GM19324 (cell line): ENCODE measurements around the gene ODC1.
A peak's percentile ranks its signal among the peaks of the same experiment; 100 is the strongest.
"Not testable (repeated sequence)": the region's sequence is repeated elsewhere in the genome, so short reads cannot be mapped to it uniquely, and the experiment has no call there.

Experiments
- ATAC-seq: cut with Tn5 transposase; IDR thresholded peaks from one replicate; pipeline ENCODE4 v1.9.1; 2021; ENCODE audit warnings: mild to moderate bottlenecking, moderate library complexity; ENCODE audit not compliant: unreplicated experiment, low FRiP score

The ODC1 gene

DNA sequence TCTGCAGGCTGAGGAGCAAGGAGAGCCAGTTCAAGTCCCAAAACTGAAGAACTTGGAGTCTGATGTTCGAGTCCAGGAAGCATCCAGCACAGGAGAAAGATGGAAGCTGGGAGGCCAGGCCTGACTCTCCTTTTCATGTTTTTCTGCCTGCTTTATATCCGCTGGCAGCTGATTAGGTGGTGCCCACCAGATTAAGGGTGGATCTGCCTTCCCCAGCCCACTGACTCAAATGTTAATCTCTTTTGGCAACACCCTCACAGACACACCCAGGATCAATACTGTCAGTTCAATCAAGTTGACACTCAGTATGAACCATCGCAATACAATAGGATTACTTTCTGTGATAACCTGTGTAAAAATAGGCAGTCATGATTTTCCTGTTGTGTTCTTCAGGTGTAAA is 9.1 kb upstream of the ODC1 start:
- ATAC-seq: not testable (repeated sequence)

DNA sequence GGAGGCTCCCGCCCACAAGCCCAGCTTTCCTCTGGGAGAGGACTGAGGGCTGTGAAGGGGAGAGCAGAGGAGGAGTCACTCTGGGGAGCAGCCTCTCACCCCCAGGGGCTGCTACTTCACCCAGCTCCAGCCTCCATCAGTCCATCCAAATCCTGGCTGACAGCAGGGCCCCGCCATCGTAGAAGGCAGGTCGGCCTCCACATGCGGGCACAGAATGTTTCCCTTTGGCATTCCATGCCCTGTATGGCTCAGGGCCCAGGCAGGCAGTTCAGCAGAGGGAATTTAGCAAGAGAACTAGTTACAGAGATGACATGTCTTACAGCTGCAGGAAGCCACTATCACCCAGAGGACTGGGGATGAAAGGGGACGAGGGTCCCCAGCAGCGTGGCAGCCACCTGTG is 6.4 kb upstream of the ODC1 start:
- ATAC-seq: no peak

DNA sequence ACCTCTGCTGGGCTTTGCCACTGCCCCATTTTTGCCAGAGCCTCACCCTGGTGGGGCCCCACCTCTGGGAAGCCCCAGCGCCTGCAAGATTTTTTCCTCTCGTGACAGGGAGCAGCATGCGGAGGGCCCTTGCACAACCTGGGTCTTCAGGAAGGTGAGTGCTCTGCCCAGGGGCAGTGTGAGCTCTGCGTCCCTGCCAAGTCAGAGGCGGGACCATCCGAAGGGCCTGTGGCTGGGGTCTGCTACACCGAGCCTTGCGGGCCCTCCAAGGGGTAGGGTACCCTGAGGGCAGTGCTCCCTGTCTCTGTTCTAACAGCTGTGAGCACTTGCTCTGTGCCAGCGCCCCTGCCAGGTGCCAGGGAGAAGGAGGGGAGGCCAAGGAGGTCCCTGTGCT is 5.8 kb upstream of the ODC1 start:
- ATAC-seq: no peak

DNA sequence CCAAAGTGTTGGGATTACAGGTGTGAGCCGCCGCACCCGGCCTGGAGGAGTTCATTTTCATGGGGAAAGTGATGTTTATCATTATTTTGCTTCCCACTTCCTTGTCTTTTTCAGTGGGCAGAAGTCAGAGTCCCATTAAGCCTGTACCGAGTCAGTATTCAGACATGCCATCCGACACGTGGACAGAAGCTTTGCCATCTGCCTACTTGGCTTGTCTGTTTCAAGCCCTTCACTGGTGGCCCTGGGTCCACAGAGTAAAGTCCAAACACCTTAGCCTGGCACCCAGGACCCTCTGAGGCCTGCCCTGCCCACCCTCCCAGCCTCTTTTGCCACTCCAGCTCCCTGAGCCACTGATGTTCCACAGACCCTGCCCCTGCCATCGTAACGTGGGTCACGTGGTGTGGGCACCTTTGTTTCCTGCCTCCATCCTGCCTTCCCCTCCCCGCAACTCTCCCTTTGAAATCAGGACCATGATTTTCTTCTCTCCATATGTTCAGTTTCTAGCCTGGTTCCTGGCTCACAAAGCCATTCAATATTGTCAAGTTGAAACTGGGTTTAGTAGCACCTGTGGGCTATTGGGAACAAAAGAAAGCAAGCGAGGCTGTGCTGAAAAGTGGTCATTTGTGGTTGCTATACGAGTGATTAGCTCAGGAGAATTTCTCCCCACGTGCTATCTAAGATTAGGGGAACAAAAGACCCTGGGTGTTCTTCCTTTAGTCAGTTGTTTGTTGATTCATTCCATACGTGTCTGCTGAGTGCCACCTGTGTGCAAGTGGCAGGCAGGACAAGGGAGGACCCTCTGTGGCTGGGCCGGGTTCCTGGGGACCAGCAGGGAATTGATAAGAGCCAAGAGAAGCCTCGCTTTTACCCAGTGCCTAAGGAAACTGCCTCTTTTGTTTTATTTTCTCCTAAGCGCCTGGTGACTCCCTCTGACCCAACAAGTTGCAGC is 5.1 kb upstream of the ODC1 start:
- no peak for ATAC-seq

DNA sequence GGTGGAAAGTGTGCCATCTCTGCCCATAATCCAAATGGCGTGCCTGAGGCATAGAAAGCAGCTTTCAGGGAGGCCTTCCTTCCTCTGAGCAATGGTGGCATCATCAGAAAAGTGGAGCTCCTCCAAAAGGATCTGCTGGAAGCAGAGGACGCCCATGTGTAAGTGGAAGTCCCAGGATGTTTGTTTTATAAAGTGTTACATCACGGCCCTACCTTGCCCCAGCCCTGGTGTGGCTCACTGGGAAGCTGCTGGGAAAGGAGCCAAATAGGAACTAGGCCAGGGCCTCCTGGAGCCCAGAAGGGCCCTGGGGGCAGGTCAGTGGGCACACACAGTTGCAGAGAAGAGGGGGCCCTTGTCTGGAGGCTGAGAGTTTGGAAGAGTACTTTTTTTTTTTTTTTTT is 4.2 kb upstream of the ODC1 start:
- no peak for ATAC-seq

DNA sequence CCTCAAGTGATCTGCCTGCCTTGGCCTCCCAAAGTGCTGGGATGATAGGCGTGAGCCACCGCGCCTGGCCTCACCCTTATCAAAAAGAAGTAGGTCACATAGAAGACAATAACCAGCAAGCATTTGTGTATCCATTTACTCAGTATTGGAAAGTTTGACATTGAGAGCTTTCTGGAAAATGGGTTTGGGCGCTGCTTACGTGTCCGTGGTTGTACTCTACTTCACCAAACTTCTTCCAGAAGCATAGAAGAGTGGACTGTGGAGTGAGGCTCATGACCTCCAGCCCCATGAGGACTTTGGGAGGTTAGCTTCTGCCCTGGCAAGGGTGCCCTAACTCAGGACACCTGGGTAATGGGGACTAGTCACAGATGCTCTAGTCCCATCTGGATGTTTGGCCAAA is 3.7 kb upstream of the ODC1 start:
- no peak for ATAC-seq

DNA sequence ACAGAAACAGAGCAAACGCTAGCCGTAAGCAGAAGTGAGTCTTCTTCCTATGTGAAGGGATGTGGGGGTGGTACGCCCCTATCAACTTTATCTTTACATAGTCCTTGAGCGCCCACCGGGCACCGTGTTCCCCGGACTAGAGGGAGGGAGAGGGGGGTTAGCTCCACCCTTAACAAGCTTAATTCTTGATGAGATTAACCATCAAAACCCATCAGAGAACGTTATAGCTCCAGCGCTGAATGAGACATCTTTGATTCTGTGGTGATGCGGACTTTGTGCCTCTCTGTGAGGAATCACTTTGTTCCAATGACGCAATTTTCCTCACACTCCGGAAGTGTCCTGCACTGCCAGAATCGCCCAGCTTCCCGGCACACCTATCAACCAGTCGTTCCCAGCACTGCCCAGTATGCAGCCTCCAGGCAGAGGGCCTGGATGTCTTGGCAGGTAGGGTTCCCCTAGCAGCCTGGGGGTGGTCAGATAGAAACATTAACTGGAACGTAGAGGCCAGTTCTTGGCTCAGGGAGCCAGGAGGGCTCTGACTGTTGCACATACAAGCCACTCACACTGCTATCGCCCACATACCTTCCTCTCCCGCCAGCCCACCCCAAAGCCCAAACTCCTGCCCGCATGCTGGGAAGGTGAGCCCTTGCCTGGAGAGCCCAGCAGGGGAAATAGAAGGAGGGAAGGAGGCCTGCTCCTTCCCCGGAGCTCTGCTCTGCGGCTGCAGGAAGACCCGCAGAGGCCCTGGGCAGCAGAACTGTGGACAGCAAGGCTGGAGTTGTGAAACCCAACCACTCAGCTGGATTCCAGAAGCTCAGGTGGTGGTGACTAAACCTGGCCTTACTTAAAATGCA is 1.9 kb upstream of the ODC1 start:
- no peak for ATAC-seq

DNA sequence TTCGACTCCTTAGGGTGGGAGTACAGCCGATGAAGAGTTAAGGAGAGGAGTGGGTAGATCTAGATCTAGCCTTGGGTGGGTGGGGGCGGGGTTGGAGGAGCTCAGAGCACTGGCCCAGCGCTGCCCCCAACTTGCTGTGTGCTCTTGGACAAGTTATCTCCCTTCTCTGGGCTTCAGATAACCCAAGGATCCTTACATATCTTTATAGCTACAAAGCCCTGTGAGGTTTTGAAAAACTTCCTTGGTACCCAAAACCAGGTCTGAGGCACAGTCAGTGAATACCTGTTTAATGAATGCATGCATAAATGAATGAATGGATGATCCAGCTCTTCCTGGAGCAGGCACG is 1.3 kb upstream of the ODC1 start:
- ATAC-seq: no peak

DNA sequence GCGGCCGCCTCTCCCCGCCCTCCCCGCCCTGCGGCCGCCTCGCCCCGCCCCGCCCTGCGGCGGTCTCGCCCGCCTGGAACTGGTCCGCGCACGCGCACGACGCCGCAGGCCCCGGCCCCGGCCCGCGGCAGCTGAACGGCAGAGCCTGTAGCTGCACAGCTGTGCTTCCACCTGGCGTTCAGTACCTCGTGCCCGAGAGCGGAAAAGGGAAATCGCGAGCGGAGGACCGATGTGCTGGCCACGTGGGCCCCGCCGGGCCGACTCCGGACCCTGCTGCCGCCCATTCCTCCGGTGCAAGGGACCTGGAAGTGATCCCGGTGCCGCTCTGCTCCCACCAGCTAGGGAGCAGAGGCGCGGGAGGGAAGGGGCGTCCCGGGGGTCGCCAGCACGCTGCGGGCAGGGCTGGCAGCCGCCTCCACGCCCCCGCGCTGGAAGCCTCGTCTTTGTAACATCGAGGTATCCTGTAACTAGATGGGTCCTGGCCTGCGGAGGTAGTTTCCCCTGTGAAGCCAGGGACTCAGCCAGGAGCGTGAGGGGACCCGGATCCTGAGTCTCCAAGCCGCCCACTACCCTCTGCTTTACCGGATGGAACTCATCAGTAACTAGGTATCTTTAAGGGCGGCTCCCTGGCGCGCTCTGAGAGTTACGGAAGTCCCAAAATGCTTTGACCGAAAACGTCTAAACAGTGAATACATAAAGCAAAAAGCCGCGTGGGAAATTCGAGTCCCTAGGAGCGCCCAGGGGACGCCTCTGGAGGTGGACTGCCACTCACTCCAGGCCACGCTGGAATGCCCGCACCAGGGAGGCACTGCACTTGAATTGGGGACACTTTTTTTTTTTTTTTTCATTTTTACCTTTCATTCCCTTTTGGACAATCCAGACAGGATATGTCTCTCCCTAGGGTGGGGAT is 704 bp upstream of the ODC1 start:
- peak; percentile 71 for ATAC-seq

DNA sequence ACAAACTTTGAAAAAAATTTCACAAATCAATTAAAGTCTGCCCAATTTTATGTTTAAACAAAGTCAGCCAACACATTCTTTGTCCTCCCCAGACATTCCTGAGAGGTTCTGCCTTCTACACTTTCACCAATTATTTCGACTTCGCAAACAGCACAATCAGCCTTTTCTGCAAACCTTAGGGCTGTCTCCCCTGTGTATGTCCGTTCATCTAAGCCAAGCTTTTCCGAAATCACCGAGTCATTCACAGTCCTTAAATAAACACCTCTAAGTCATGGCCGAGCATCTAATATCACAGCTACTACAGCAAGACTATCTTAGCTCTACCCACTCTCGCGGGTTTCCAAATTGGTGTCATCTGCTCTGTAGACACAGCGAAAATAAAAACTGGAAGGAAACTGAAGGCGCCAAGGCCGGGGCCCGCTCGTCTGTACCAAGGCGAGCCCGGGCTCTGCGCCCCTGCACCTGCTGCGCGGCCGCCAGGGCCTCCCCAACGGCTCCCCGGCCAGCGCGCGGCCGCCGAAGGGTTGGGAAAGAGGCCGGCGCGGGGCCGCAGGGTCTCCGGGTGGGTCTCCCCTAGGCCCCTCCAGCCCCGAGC is 730 bp downstream of the ODC1 start:
- peak; percentile 34 for ATAC-seq

DNA sequence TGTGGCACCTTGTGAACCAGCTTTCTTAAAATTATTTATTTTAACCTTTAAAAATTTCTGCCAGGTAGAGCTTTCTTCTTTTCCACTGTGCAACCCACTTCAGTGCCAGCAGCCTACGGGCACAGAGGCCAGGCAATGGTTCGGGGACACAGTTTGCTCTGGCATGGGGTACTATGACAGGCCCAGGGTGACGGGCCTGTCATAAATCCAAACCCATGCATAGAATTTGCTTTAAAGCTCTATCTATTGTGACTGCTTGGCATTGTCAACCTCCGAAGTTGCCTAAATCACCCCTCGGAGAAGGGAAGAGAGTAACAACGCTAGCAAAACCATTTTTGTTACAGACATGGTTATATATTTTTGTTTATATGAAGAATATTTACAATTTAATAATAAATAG is 1.5 kb downstream of the ODC1 start:
- ATAC-seq: no peak

DNA sequence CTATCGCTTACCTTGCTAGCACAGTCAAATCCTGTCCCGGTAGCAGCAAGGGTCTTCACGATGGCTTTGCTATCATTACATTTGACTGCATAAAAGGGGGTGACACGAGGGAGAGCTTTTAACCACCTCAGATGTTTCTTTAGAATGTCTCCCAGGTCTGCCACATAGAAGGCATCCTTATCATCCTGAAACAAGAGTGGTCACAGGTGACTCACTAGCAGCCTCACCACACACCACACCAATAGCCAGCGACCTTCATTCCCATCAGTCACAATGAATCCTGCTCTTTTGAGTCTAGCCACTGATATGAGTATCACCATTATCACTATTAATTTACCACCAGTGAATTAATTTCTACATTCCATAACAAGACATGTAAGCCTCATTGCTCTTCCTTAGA is 3.7 kb downstream of the ODC1 start:
- ATAC-seq: no peak

DNA sequence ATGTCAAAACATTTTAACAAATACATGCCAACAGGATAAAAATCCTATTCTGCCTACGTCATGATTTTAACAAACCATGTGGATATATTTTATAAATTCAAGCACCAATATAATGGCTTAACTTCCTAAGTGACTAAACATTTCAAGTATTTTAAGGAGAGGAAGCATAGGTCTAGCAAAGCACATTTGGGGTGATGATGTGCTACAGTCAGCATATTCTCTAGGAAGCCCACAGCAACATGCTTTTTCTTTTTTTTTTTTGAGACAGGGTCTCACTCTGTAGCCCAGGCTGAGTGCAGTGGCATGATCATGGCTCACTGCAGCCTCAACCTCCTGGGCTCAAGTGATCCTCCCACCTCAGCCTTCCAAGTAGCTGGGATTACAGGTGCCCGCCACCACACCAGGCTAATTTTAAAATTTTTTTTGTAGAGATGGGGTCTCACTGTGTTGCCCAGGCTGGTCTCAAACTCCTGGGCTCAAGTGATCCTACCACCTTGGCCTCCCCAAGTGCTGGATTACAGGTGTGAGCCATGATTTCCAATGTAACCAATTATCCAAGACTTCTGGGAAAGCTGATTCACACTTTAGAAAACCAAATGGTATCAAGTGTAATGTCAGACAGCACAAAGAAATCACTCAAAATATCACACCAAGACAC is 5.5 kb downstream of the ODC1 start:
- ATAC-seq: not testable (repeated sequence)

DNA sequence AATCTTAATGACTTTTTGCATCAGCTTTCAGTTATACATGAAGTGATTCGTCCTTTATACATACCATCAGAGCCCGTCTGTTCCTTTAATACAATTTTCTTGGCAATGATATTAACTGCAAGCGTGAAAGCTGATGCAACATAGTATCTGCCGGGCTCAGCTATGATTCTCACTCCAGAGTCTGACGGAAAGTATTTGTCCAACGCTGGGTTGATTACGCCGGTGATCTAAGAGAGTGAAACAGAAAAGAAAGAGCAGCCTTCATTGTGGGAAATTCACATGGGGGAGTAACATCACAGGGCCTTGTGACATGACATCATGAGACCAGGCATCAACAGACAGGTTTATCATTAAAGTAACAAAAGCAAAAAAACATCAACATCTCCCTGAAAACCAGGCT is 6.2 kb downstream of the ODC1 start:
- no peak for ATAC-seq

DNA sequence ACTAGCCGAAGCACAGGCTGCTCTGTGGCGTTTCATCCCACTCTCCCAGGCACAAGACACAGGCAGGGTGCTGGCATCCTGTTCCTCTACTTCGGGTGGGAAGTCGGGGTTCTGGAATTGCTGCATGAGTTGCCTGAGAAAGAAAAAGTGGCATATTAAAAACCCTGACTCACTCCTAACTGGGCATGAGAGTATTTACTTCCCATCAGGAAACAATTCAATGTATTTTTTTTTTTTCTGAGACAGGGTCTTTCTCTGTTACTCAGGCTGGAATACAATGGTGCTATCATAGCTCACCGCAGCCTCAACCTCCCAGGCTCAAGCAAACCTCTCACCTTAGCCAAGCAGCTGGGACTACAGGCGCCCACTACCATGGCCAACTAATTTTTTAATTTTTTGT is 7.4 kb downstream of the ODC1 start:
- ATAC-seq: no peak

DNA sequence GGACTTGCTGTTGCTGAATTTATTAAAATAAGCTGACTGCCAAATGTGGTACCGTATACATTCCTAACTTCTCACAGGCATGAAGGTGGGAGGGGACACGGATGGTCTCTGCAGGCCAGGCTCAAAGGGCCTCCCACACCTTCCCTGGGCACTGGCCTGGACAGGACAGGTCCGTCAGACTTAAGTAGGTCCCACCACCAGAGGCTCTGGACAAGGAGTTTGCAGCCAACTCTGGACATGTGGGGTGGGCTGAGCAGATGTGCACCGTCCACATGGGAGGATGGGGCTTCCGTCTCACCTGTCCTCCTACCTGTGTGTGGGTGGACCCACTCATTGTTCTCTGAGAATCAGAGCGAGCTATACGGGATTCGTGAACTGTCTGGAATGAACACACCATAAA is 8.2 kb downstream of the ODC1 start:
- no peak for ATAC-seq

DNA sequence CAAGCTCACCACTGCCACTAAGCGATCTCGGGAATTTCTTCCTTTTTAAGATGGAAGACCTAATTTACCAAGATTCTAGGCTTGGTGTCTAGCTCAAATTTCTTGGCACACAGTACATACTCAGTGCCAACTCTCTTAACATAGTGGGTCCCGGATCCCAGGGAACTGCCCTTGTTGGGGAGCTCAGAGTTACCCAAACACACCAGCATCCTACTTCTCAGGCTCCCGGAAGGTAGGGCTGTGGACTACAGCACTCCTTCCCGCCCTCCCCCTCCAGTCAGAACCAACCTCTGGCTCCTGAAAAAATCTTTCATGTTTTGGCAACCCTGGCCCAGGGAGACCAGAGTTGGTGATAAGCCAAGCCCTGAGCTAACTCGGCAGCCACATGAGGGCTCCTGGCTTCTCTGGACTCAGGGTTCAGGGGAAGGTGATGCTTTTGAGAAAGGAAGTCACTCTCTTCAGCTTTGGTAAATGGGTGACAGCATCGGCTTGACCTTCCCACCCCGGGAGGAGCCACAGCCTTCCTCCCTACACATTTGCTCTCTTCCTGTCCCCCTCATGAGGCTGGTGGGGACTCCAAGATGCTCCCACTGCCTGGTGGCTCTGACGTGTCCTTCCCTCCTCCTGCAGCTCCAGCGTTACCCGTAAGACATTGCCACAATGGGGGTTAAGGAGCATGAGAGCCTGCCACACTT is 8.8 kb downstream of the ODC1 start:
- no peak for ATAC-seq

DNA sequence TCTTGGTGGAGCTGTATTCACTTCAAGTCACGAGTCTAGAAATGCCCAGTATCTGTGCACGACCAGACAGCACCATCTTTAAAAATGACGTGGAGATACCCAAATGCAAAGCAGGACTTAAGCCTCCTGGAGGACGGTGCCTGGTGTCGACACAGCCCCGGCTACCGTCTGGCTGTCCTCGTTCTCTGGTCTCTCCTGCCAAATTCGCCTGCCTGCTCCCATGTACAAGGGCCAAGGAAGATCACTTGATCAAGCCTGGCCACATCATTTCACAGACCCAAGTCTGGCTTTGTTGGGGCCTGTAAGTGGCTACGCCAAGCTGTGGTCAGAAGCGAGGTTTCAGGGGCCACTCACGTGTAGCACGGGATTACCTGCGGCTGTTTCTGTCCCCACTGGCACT is 9.4 kb downstream of the ODC1 start:
- ATAC-seq: no peak

DNA sequence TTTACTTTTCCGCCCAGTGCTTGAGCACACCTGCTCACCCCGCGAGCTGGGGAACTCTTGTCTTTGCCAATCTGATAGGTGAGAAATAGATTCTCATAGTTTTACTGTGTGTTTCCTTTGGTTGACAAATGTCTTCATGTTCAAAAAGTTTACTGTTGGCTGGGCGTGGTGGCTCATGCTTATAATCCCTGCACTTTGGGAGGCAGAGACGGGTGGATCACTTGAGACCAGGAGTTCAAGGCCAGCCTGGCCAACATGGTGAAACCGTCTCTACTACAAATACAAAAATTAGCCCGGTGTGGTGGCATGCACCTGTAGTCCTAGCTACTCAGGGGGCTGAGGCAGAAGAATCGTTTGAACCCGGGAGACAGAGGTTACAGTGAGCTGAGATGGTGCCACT is 10.3 kb downstream of the ODC1 start:
- ATAC-seq: no peak
